ENCODE results near the gene CAMK1D. TPM values are rescaled to one million over a fixed set of nuclear protein-coding genes. Genes with fewer than 3 reads are reported as not detected.
"Not testable (repeated sequence)": the region's sequence is repeated elsewhere in the genome, so short reads cannot be mapped to it uniquely, and the experiment has no call there.

Gene CAMK1D
- total RNA-seq, 6 experiments from 2014 or later: 5.3 to 10.8 (median 9.5) TPM

DNA sequence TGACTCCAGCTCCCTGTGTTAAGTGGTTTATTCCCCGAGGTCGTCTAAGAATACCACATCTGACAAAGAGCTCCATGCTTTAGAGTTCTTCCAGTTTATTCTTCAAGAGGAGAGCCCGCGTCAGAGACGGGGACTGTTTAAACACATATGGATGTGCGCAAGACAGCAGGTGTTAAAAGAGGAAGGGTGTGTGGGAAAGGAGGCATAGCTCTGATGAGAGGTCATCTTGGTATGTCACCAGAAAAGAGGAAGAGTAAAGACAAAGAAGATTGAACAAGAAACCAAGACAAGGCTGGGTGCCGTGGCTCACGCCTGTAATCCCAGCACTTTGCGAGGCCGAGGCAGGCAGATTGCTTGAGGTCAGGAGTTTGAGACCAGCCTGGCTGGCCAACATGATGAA lies 393.4 kb downstream of the CAMK1D start:
- intact Hi-C loops (cut with DNase I): no loop called here
- no peak for TF ChIP-seq POLR2A (IDR thresholded peaks at IDR 0.05)
- TF ChIP-seq, protein P1, sequence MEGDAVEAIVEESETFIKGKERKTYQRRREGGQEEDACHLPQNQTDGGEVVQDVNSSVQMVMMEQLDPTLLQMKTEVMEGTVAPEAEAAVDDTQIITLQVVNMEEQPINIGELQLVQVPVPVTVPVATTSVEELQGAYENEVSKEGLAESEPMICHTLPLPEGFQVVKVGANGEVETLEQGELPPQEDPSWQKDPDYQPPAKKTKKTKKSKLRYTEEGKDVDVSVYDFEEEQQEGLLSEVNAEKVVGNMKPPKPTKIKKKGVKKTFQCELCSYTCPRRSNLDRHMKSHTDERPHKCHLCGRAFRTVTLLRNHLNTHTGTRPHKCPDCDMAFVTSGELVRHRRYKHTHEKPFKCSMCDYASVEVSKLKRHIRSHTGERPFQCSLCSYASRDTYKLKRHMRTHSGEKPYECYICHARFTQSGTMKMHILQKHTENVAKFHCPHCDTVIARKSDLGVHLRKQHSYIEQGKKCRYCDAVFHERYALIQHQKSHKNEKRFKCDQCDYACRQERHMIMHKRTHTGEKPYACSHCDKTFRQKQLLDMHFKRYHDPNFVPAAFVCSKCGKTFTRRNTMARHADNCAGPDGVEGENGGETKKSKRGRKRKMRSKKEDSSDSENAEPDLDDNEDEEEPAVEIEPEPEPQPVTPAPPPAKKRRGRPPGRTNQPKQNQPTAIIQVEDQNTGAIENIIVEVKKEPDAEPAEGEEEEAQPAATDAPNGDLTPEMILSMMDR (IDR thresholded peaks at IDR 0.05): no peak
- Histone ChIP-seq H3K4me3 (no peak overlapping the region), H3K36me3 (no peaks in the 10 kb centered on the region), H3K27ac (no peak overlapping the region), H3K27me3 (no peaks in the 10 kb centered on the region), H3K9me3 (no peaks in the 10 kb centered on the region), H3K4me1 (no peaks in the 10 kb centered on the region)
- WGBS (ENCODE audit: insufficient coverage, low coverage, low lambda C conversion rate, missing lambda C conversion rate): 90% methylated on average over 10 of the region's 10 CpGs
- ATAC-seq (no peak), DNase-seq (no peak)

DNA sequence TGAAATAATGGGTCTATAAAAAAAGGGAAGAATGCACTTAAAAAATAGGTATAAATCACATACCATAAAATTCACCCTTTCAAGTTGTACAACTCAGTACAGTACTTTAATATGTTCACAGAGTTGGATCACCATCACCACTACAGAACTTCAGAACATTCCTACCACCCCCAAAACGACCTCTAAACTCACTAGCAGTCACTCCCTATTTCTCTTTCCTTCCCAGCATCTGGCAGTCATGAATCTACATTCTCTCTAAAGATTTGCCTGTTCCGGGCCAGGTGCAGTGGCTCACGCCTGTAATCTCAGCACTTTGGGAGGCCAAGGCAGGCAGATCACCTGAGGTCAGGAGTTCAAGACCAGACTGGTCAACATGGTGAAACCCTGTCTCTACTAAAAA lies 394.1 kb downstream of the CAMK1D start:
- H3K27ac ChIP-seq; ATAC-seq; H3K4me1 ChIP-seq; H3K9me3 ChIP-seq; intact Hi-C loops (cut with DNase I); H3K27me3 ChIP-seq; DNase-seq; H3K4me3 ChIP-seq; H3K36me3 ChIP-seq: not testable (repeated sequence)
- WGBS (ENCODE audit: insufficient coverage, low coverage, low lambda C conversion rate, missing lambda C conversion rate): 71% methylated on average over 3 of the region's 3 CpGs

DNA sequence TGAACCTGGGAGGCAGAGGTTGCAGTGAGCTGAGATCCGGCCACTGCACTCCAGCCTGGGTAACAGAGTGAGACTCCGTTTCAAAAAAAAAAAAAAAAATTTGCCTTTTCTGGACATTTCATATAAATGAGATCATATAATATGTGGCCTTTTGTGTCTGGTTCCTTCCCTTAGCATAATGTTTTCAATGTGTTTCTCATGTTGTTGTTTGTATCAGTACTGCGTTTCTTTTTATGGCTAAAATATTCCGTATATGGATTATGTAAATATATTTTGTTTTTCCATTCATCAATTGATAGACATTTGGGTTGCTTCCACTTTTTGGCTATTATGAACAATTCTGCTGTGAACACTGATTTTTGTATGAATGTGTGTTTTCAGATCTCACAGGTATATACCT lies 394.6 kb downstream of the CAMK1D start:
- DNase-seq (no peak), ATAC-seq (no peak)
- H3K9me3 ChIP-seq: no peaks in the 10 kb centered on the region
- H3K4me1 ChIP-seq: no peaks in the 10 kb centered on the region
- intact Hi-C loops (cut with DNase I): no loop called here
- WGBS (ENCODE audit: insufficient coverage, low coverage, low lambda C conversion rate, missing lambda C conversion rate): 95% methylated on average over 3 of the region's 4 CpGs
- no peaks in the 10 kb centered on the region for H3K36me3 ChIP-seq
- H3K27me3 ChIP-seq: no peaks in the 10 kb centered on the region
- TF ChIP-seq, protein P1 (IDR thresholded peaks at IDR 0.05): no peak
- TF ChIP-seq POLR2A (IDR thresholded peaks at IDR 0.05): no peak
- no peak overlapping the region for H3K27ac ChIP-seq
- H3K4me3 ChIP-seq: no peak overlapping the region

DNA sequence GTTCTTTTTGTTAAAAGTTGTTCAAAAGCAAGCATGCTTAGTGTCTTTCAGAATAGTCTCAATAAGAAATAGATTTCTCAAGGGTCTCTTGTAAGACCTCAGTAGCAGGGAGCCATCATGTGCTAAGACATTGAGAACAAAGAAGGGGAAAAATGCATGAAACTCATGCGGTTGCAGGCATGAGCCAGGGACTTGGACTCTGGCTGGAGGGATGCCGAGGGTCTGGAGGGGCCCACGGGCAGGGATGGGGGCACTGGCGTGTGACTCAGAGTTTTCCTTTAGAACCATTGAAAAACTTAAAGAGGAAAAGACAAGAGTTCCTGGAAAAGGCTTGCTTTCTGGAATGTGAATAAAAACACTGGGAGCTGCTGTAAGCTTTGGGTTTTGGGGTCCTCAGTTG lies 398.8 kb downstream of the CAMK1D start:
- DNase-seq: no peak
- intact Hi-C loops (cut with DNase I): no loop called here
- H3K27me3 ChIP-seq: no peaks in the 10 kb centered on the region
- WGBS (ENCODE audit: insufficient coverage, low coverage, low lambda C conversion rate, missing lambda C conversion rate): 79% methylated on average over 3 of the region's 4 CpGs
- no peak for ATAC-seq
- no peaks in the 10 kb centered on the region for H3K36me3 ChIP-seq
- no peak overlapping the region for H3K4me3 ChIP-seq
- H3K27ac ChIP-seq: no peak overlapping the region
- TF ChIP-seq, protein P1 (IDR thresholded peaks at IDR 0.05): no peak
- no peak for TF ChIP-seq POLR2A (IDR thresholded peaks at IDR 0.05)
- H3K4me1 ChIP-seq: no peaks in the 10 kb centered on the region
- H3K9me3 ChIP-seq: no peaks in the 10 kb centered on the region

DNA sequence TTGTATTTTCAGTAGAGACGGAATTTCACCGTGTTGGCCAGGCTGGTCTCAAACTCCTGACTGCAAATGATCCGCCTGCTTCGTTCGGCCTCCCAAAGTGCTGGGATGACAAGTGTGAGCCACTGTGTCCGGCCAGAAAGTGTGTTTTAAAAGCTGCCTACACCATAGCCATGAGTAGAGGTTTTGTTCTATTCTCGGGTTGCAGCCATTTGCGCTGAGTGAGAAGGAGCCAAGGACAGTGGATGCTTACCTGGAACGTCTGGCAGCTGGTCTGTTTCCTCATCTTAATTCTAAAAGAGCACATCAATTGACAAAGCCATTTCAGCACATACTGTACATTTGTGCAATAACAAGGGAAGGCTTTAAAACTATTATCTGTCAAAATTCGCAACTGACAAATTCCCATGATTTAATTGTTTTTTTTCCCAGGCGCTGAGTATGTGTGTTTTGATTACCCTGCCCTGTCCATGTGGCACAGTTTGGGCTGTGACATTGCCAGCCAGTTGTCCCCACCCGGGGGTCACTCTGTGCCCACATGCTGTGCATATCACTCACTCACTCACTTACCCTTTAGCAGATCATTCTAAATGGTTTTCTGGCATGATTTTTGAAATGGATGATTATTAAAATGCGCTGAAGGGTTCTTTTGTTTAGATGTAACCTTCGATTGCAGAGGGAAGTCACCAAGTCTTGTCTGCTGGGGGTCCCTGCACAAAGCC lies 400.6 kb downstream of the CAMK1D start:
- TF ChIP-seq POLR2A (IDR thresholded peaks at IDR 0.05): no peak
- TF ChIP-seq, protein P1 (IDR thresholded peaks at IDR 0.05): no peak
- Histone ChIP-seq H3K36me3 (no peaks in the 10 kb centered on the region), H3K4me3 (no peak overlapping the region), H3K4me1 (no peaks in the 10 kb centered on the region), H3K27ac (no peak overlapping the region), H3K9me3 (no peaks in the 10 kb centered on the region), H3K27me3 (no peaks in the 10 kb centered on the region)
- intact Hi-C loops (cut with DNase I): no loop called here
- DNase-seq: no peak
- WGBS (ENCODE audit: insufficient coverage, low coverage, low lambda C conversion rate, missing lambda C conversion rate): 91% methylated on average over 12 of the region's 14 CpGs
- no peak for ATAC-seq

Data from right lobe of liver (tissue), 6 donors.